HG02623 (cell line): ENCODE measurements around the gene DERL2.

Experiments
- ATAC-seq: cut with Tn5 transposase; IDR thresholded peaks from one replicate; pipeline ENCODE4 v1.9.1; 2021; ENCODE audit warnings: moderate library complexity; ENCODE audit not compliant: unreplicated experiment

DERL2 gene

GRCh38 chr17:5501685-5502084, 15.7 kb upstream of the DERL2 start:
- ATAC-seq = no peak

- ATAC-seq = no peak
Measured at GRCh38 chr17:5500589-5501391, 14.8 kb upstream of the DERL2 start.

- no peak for ATAC-seq
Measured at GRCh38 chr17:5500247-5500588, 14.2 kb upstream of the DERL2 start.

GRCh38 chr17:5499476-5500231, 13.7 kb upstream of the DERL2 start:
- no peak for ATAC-seq

GRCh38 chr17:5492970-5493369, 7.0 kb upstream of the DERL2 start:
- ATAC-seq = no peak

GRCh38 chr17:5488752-5489151, 2.8 kb upstream of the DERL2 start:
- ATAC-seq = no peak

- peak; percentile 83 for ATAC-seq
Measured at GRCh38 chr17:5486206-5487124, 487 bp upstream of the DERL2 start, which contains the start of gene MIS12. Gene MIS12, plus strand, starts transcription at chr17:5486566. Its CDS starts 2,297 bp downstream, at chr17:5488863.

GRCh38 chr17:5481451-5481850, 4.5 kb downstream of the DERL2 start:
- no peak for ATAC-seq

GRCh38 chr17:5480962-5481361, 5.0 kb downstream of the DERL2 start:
- no peak for ATAC-seq

- no peak for ATAC-seq
Measured at GRCh38 chr17:5478992-5479391, 7.0 kb downstream of the DERL2 start.

GRCh38 chr17:5473906-5474305, 12.1 kb downstream of the DERL2 start:
- ATAC-seq = no peak

GRCh38 chr17:5472511-5472910, 13.5 kb downstream of the DERL2 start:
- no peak for ATAC-seq

GRCh38 chr17:5468075-5468473, 17.9 kb downstream of the DERL2 start:
- no peak for ATAC-seq

GRCh38 chr17:5467416-5467815, 18.6 kb downstream of the DERL2 start:
- ATAC-seq = no peak

GRCh38 chr17:5466295-5466694, 19.7 kb downstream of the DERL2 start:
- no peak for ATAC-seq

GRCh38 chr17:5464717-5465507, 21.1 kb downstream of the DERL2 start:
- ATAC-seq = no peak

- no peak for ATAC-seq
Measured at GRCh38 chr17:5446786-5447185, 39.2 kb downstream of the DERL2 start.

GRCh38 chr17:5444209-5444608, 41.8 kb downstream of the DERL2 start:
- no peak for ATAC-seq

- no peak for ATAC-seq
Measured at GRCh38 chr17:5443728-5444127, 42.2 kb downstream of the DERL2 start.

- no peak for ATAC-seq
Measured at GRCh38 chr17:5439446-5439764, 46.6 kb downstream of the DERL2 start.
